Suprapubic skin (tissue), 3 donors: ENCODE measurements around the gene NETO2.

ENCODE experiments used
- EP300 ChIP-seq: sonication (generic); formaldehyde crosslinking; IDR thresholded peaks from one replicate; pipeline ENCODE4 v1.6.1; 2017; ENCODE audit warnings: antibody characterized with exemption
- TF ChIP-seq, protein P1 (sequence below), 2 donors: fragments of 200-600 bp in 1 of 2; fragments of 450-650 bp in 1 of 2; sonication (generic) in 1 of 2; IDR thresholded peaks; one replicate each; pipeline ENCODE4 v1.5.1; 2016 to 2019; ENCODE audit warnings: antibody characterized with exemption in 2 of 2, mild to moderate bottlenecking in 1 of 2, moderate library complexity in 1 of 2

DNA sequence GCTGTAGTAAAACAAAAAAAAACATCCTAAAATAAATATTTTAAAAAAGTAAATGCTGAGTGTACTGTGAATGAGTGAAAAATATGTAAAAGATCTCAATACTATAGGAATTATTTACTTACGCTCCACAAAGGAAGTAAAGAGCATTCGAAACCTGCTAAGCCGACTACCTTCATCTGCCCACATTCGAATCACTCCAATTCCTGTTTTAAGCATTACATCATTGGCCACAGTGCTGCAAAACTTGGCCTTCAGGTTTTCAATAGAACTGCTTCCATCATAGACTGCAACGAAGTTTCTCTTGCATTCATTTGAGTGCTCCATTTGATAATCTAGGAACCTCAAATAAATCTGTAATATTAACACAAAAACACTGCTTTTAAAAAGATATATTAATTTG lies 34.4 kb downstream of the NETO2 start:
- TF ChIP-seq, protein P1, sequence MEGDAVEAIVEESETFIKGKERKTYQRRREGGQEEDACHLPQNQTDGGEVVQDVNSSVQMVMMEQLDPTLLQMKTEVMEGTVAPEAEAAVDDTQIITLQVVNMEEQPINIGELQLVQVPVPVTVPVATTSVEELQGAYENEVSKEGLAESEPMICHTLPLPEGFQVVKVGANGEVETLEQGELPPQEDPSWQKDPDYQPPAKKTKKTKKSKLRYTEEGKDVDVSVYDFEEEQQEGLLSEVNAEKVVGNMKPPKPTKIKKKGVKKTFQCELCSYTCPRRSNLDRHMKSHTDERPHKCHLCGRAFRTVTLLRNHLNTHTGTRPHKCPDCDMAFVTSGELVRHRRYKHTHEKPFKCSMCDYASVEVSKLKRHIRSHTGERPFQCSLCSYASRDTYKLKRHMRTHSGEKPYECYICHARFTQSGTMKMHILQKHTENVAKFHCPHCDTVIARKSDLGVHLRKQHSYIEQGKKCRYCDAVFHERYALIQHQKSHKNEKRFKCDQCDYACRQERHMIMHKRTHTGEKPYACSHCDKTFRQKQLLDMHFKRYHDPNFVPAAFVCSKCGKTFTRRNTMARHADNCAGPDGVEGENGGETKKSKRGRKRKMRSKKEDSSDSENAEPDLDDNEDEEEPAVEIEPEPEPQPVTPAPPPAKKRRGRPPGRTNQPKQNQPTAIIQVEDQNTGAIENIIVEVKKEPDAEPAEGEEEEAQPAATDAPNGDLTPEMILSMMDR (IDR thresholded peaks at IDR 0.05) = no peak
- TF ChIP-seq EP300 = no peak
